Measurements from ENCODE around the gene AMFR.

The AMFR gene

DNA sequence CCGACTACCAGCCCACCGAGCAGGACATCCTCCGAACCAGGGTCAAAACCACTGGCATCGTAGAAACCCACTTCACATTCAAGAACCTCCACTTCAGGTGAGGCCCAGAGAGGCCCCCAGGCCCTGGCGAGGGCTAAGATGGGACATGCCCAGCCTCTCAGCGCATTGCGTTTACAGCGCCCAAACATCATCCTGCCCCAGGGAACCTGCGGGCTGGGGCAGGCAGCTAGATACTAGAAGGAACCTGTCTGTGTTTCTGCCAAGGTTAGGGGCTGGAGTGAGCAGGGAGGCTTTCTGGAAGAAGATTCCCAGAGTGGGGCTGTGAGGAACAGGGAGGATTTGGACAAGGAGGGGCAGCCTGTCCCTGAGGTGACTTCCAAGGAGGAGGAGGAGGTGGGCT, 90.6 kb downstream of the AMFR start:
- no peak for DNase-seq (ENCODE audit: low read depth in 1 of 2, low spot score in 1 of 2)

DNA sequence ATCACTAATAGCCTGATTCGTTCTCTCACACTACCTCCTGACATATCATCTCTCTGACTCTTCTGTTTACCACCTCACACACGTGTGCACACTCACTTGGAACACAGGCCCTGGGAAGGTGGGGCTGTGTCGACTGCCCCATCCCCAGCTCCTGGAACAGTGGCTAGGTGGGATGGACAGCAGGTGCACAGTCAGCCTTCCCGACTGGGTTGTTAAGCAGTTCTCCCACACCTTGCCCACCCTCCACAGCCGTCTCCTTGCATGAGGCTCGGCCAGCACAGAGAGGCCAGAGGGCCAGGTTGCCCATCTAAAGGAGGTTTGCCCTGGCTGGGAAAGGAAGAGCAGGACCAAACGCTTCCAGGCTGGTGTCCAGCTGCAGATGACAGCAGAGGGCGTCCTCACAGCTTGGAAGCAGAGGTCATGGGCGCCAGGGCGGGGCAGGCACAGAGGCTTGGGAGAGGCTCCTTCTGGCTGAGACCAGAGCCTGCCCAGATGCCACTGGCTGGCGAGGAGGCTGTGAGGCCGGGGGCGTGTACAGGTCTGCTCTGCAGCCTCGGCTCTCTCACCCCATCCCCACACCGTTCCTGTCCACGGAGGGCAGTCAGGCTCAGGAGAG, 92.8 kb downstream of the AMFR start:
- no peak for DNase-seq (ENCODE audit: low read depth in 1 of 2, low spot score in 1 of 2)

DNA sequence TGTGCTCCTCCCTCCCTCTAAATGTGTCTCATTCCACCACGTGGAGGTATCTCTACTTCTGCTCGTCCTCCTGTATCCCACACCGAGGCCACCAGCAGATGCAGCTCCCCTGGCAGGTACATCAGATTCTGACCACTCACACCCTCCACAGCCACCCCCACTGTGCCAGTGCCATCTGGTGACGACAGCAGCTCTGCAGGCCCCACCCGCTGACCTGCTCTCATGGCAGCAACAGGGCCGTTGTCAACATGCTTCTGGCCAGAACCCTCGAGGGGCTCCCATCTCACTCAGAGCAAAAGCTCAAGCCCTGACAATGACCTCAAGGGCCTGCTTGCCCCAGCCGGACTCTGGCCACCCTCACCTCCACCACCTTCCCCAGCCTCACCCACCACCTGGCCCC, 93.4 kb downstream of the AMFR start:
- DNase-seq (ENCODE audit: low read depth in 1 of 2, low spot score in 1 of 2), result no peak

DNA sequence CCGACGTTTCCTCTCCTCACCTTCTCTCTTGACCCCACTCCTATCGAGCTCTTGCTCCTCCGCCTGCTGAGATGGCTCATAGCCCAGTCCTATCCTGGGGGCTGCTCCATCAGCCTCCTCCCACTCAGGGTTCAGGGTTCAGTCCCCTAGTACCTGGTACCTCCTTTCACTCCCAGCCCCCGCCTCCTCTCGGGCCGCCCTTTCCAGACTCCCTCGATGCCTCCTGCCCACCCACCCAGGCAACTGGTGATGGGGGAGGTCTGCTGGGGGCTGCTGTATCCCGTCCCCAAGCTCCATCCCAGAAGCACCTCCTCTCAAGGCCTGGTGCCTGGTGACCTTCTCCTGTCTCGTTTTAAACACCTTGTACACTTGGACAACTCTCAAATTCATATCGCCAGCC, 93.9 kb downstream of the AMFR start:
- DNase-seq (ENCODE audit: low read depth in 1 of 2, low spot score in 1 of 2), result no peak

DNA sequence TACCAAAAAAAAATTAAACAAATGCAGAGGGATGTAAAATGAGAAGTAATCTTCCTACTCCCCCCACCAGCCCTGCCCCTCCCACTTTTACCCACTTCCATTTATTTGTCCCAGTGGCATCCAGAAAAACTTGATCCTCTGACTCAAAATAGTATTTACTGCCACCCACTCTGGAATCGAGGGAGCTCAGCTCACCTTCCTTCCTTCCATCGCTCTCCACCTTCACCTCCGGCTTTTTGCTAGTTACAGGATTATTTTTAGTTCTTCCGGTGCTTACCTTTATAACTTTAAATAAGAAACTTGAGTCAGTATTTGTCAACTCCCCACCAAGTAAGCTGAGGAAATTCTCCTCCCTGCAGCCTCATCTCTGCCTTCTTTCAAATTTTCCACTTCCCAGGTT, 94.9 kb downstream of the AMFR start:
- DNase-seq (ENCODE audit: low read depth in 1 of 2, low spot score in 1 of 2), result no peak

DNA sequence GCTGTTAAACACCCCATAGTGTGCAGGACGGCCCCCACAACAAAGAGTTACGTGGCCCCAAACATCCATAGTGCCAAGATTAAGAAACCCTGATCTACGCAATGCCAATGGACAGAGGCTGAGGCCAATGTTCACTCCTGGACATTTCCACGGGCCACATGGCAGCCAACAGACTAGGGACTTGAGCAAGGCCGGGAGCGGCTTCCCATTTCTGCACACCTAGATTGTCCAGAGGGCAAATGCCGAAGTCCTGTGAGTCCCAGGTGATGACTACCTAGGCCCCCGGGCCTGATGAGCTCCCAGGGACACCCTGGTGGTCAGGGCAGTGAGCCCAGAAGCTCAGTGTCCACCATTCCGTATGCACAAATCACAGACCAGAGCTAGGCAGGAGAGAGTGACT, 95.5 kb downstream of the AMFR start:
- DNase-seq (ENCODE audit: low read depth in 1 of 2, low spot score in 1 of 2), result no peak

DNA sequence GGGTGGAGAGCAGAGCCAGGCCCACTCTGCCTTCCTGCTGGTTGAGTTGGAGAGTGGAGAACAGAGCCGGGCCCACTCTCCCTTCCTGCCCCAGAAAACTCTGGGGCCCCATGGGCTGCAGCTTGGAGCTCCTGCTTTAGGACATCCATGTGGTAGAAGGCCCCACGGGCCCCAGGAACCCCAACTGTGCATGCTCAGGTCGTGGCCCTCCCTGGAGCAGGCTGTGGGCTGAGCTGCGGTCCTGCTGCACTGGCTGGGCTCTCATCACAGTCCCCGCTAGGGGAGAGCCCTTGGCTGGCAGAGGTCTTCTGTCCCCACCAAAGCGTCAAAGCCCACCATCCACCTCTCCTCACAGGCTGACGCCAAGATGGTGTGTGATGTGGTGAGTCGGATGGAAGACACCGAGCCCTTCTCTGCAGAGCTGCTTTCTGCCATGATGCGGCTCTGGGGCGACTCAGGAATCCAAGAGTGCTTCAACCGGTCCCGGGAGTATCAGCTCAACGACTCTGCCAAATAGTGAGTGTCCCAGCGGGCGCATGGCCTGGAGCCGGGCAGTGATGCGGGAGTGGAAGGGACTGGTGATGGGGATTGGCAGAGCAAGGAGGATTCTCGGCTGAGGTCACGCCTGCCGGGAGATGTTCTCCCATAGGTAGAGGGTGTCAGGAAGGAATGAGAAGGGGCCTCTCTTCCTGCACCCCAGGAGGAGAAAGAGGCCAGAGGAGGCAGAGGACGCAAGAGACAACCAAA, 96.9 kb downstream of the AMFR start:
- no peak for DNase-seq (ENCODE audit: low read depth in 1 of 2, low spot score in 1 of 2)

DNA sequence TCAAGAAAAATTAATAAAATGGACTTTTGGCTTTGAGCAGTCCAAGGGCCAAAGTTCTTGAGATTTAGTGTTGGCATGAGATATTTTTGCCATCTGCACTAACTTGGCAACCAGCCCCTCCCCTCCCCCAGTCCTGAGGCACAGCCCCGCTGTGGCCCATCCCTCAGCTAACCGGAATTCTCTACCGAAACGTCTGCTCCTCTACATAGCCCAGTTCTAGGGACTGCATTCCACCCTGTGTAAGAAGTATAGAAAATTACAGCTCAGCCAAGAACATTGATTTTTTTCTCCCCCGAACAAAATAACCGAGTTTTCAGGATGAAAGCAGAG, 97.5 kb downstream of the AMFR start:
- no peak for DNase-seq (ENCODE audit: low read depth in 1 of 2, low spot score in 1 of 2)

DNA sequence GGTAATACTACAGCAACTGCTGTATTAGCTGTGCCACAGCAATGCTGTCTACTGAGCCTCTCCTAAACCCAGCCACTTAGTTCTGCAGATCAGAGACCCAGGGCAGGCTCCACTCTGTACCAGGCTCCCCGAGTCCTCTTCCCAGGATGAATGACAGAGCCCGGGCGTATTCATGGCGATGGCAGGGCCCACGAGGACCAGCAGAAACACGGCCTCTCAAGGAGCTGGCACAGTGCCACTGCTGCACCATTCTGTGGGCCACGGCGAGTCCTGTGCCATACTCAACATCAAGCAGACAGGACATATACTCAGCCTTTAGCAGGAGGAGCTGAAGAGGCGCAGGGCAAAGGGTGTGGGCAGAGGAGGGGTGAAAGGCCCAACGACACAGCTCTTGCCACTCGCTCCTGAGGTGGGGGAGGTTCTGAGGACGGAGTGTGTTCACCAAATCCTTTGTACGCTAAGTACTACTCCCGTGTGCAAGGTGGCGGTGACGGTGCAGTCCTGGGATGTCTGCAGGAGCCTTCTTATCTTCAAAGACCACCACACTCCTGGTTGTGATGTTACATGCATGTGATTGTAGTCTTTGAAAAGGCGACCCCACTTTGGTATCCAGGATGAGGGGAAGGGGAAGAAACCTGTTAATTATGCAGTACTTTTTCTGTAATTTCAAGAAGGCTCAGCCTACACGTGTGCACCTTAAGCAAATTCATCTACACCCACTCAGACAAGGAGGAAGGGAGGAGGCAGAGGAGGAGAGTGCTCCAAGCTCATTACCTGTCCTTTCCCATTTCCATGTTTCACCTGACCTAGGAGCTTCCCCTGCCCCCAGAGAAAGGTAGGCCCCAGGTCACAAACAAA, 98.0 kb downstream of the AMFR start:
- DNase-seq (ENCODE audit: low read depth in 1 of 2, low spot score in 1 of 2), result no peak

DNA sequence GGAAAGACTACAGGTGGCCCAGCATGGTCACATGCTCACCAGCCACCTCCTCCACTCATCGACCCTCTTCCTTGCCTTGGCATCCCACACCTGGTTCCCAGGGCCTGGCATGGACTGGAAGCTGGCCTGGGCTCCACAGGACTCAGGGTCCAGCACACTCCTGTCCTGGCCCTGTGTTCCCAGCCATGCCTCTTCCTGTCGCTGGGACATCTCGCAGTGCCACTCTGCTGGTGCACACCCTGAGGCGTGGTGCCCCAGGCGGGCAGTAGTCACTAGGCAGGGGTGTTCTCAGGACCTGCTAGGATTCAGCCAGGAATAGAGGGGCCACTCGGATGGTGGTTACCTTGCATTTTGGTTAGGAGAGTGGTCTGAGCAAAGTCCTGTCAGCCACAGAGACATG, 99.4 kb downstream of the AMFR start:
- DNase-seq (ENCODE audit: low read depth in 1 of 2, low spot score in 1 of 2), result no peak

DNA sequence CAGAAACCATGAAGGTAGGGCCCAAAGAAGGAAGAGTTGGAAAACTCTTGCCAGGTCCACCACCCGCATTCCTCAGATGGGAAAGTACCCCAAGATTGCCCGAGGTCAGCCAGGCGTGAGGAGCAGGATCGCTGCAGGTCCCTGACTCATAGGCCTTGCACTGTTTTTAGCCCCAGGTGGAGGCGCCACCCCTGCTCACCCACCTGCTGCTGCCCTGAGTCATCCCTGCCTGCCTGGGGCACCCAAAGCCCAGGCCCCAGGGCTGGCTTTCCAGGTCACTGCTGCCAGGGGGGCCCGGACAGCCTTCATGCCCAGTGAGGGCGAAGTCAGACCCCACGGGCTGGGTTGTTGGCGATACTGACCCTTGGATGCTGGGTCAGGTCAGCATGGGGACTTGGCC, 100.9 kb downstream of the AMFR start:
- no peak for DNase-seq (ENCODE audit: low read depth in 1 of 2, low spot score in 1 of 2)

DNA sequence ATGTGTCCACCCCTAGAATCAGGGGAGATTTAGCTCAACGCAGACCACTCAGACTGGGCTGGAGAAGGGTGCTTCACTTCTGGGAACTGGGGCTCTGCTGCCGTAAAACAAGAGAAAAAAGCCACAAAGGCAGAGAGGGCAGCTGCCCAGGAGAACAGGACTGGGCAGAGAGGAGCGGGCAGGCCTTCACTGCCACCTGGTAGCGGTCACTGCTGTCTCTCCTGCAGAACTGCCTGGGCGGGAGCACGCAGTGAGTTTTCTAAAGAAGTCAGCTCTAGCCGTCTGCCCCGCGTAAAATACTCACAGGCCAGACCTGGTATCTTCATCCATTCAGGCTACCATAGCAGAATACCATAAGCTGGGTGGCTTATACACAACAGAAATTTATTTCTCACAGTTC, 103.8 kb downstream of the AMFR start:
- DNase-seq (ENCODE audit: low read depth in 1 of 2, low spot score in 1 of 2), result no peak

DNA sequence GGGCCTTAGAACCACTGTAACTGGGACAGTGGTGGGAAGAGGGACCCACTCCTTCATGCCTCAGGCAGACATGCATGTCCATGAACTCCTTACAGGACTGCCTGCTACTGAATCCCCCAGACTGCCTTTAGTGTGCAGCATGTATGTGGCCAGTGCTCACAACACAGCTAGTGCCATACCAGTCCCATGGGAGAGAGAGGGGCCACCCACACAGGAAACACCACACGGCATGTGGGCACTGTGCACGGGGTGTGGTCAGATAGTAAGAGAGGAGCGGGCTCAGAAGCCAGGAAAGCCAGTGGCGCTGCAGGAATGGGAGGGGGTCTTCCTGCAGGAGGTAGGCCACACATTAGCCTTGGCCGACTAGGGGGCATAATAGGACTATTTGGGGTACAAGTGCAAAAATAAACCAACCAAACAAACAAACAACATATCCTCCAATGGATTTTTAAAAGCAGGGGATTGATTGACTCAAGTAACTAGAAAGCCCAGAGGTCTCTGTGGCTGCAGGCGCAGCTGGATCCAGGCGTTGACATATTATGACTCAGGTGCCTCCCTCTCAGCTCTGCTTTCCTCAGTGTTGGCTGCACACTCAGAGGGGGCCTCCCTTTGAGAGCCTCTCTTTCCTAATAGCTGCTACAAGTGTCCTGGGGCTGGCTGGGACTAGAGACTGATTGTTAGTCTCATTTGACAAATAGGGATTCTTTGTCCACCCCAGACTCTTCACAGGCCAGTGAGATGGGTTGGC, 104.4 kb downstream of the AMFR start:
- DNase-seq (ENCODE audit: low read depth in 1 of 2, low spot score in 1 of 2), result no peak

DNA sequence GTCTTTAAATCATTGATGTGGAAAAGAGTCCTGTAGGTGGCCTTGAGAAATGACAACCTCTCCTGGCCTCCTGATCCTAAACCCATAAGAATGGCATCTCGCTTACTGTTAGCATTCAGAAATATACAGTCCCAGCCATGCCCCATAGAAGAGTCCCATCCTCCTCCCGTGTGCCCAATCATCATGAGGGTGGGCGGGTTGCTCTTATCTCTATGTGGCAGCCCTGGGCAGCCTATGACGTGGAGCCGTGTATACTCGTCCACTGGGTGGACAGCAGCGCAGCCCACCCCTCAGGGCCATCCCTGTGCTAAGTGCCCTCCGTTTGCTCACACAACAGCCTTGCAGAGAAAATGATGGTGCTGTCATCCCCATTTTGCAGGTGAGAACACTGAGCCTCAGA, 105.3 kb downstream of the AMFR start:
- DNase-seq (ENCODE audit: low read depth in 1 of 2, low spot score in 1 of 2), result no peak

DNA sequence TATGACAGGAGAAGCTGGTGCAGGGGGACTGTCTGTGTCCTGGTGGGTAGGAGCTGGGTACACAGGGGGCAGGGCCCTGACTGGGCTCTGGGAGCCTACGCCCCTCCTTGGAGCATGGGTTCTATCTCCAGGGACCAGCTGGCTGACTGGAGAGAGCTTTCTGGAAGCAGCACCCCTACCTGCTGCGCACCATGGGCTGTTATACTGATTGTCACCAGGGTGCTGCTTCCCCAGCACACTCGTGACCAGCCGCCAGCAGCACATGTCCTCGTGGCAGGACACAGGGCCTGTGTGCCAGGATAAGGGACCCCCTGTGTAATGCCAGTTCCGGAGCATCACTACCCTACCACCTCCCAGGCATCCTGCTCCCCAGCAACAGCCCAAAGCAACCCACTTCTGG, 106.0 kb downstream of the AMFR start:
- DNase-seq (ENCODE audit: low read depth in 1 of 2, low spot score in 1 of 2), result no peak

DNA sequence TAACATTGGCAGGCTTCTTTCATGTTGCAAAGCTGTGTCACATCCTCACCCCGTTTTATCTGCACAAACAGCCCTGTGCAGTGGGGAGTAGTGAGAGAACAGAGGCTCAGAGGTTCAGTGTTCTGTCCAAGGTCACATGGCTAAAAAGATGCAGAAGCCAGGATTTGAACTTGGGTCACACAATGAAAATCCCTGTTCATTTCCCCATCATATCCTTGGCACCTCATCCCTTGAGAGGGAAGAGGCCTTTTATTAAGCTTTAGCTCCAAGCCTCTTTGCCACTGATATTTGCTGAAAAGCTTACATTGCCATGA, 106.6 kb downstream of the AMFR start:
- no peak for DNase-seq (ENCODE audit: low read depth in 1 of 2, low spot score in 1 of 2)

DNA sequence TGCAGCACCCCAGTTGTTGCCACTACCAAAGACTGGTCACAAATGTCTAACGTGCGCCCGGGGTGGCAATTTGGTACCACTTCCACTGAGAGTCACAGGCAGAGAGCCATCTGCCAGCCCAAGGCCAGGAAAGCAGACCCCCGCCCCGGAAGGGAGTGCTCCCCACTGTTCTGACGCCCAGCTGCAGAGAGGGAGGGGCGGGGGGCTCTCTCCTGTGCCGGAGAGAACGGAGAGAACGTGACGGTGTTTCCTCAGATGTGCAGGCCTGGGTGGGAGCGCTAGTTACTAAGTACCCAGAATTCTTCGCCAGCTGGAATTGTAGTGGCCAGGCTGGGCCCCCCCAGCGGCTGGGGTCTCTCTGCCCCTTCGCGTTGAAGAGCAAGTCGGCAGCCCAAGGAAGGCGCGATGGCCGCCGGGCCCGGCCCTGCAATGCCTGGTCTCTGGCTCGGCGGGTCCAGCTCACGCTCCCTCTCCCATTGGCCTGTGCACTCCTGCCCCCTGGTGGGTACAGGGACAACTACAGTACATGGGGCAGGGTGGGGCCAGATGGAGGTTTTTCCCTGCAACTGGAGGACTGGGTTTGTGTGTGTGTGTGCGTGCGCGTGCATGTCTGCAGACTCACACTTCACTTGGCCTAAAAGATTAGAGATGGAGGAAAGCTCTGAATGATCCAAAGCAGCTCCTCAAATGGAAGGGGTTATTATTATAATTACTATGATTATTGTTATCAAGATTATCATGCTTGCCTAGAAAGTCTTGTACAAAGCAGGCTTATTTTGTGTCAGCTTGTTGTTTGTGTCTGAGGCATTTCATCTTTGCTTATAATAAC, 107.1 kb downstream of the AMFR start:
- DNase-seq (ENCODE audit: low read depth in 1 of 2, low spot score in 1 of 2), result peak; percentile 61 to 63

DNA sequence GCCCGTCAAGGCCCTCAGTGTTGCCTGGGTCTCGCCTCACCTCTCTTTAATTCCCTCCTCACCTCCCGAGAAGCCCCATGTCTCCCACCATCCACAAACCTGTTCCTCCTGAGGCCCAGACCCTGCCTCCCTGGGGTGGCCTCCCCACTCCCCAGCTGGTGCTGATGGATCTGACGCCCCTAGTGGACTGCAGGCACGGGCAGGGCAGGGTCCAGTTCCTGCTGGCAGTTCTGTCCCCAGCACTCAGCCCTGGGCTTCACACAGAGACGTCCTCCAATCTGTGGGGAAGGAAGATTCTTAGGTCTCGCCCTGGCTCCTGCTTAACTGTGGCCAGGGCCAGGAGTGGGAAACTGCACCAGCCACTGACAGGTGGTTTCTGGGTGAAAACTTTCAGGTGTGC, 108.8 kb downstream of the AMFR start:
- DNase-seq (ENCODE audit: low read depth in 1 of 2, low spot score in 1 of 2), result no peak

DNA sequence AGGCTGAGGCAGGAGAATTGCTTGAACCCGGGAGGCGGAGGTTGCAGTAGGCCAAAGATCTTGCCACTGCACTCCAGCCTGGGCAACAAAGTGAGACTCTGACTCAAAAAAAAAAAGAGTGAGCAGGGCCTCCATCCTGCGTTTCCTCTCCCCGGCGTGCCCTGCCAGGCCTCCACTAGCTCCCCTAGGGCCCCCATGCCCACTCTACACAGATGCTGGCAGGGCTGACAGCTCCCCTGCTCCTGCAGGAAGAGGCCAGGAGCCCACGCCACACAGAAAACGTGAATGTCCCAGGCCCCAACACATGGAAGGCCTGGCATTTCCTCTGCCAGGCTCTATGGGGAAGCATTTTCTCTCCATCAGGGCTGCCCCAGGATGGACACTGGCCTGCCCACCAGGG, 109.4 kb downstream of the AMFR start:
- DNase-seq (ENCODE audit: low read depth in 1 of 2, low spot score in 1 of 2), result no peak

DNA sequence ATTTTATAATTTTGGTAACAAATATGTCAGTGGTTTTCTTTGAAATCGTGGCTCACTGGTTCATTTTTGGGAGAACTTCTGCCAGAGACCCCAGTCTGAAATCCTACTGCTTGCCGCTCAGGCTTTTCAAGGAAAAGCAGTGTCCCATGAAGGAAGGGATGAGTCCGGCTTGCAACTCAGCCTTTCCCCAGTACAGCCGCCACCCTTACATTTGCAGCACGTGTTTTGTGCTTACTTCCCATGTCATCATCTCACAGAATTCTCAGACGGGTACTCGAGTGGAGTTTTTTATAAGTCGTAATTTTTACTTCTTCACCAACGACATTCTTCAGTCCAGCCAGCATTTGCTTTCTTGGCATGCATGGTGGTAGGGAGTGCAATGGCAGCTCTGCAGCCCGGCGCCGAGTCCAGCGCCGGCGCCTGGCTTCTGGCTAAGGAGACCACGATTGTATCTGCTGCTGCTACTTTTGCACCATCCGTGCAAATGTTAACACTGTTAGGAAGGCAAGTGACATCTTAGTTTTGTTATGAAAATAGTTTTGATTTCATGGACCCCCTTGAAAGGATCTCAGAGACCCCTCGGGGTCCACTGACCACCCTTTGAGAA, 111.0 kb downstream of the AMFR start:
- no peak for DNase-seq (ENCODE audit: low read depth in 1 of 2, low spot score in 1 of 2)

DNA sequence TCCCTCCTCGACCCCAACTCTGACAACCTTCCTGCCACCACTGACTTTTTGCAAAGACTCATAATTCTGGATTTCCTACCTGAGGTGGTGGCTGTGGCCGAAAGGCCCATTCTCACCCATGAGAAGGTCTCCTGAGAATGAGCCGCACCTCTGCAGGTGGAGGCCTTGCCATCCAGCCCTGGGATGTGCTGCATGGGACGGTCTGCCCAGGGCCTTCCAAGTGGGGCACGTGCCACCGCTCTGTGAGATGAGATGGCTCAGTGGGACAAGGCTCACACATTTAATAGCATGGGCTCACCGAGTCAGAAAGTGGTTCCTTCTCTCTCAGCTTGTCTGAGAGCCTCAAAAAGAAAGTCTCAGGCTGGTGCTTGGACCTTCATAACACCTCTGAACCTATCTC, 112.8 kb downstream of the AMFR start:
- no peak for DNase-seq (ENCODE audit: low read depth in 1 of 2, low spot score in 1 of 2)
